Fibroblast of skin of right quadriceps (primary cell): ENCODE measurements around the gene ZKSCAN8.

Experiments used
- DNase-seq: peaks from one replicate; pipeline ENCODE4 v3.0.0-alpha.2; 2013

ZKSCAN8 gene

DNA sequence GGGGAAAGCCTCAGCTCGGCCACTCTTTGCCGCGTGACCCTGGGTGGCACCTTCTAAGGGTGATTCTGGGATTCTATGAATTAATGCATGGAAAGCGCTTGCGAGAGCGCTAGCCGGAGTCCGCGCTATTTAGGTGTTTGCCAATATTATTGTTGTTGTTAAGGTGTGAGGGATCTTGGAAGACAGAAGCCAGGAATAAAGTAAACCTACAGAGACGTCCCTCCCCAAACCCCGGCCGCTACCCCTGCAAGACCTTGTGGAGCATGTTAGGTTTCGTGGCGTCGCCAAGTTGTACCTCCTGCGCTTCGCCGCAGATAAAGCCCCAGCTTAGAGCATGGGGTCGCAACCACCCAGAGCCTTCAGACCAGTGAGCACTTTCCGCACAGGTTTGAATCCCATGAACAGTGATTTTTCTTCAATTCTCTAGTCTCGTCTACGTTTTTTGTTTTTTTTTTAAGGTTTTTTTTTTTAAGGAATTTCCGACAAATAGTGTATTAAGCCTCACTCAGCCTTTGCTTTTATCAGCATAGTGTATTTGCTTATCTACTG, 66.5 kb downstream of the ZKSCAN8 start:
- DNase-seq, result no peak
